Renal pelvis (tissue), 4 donors: Measurements from ENCODE around the gene MTX1. TPM values are rescaled to one million over a fixed set of nuclear protein-coding genes. Genes with fewer than 3 reads are reported as not detected.
A peak's percentile ranks its signal among the peaks of the same experiment; 100 is the strongest.

Experiments
- DNase-seq: peaks from one replicate; pipeline ENCODE4 v3.0.0-alpha.2; 2013
- polyA plus RNA-seq, 3 donors: library from polyadenylated mRNA; unstranded; fragments of 120-200 nt; gene quantifications; one replicate each; pipeline ENCODE4 v1.2.1, GENCODE V29; 2013; ENCODE audit not compliant: insufficient read length in 3 of 3

Gene MTX1
- polyA plus RNA-seq, 3 donors, result 43.4 to 50.1 (median 48.6) TPM

- DNase-seq, result peak; percentile 90
These were observed 46.9 kb downstream of the MTX1 start, which contains the start of gene ENTREP3 for GRCh38 chr1:155255243-155256007. ENTREP3 (minus strand) TSS chr1:155255483; CDS start chr1:155254877, 606 bp downstream.

DNA sequence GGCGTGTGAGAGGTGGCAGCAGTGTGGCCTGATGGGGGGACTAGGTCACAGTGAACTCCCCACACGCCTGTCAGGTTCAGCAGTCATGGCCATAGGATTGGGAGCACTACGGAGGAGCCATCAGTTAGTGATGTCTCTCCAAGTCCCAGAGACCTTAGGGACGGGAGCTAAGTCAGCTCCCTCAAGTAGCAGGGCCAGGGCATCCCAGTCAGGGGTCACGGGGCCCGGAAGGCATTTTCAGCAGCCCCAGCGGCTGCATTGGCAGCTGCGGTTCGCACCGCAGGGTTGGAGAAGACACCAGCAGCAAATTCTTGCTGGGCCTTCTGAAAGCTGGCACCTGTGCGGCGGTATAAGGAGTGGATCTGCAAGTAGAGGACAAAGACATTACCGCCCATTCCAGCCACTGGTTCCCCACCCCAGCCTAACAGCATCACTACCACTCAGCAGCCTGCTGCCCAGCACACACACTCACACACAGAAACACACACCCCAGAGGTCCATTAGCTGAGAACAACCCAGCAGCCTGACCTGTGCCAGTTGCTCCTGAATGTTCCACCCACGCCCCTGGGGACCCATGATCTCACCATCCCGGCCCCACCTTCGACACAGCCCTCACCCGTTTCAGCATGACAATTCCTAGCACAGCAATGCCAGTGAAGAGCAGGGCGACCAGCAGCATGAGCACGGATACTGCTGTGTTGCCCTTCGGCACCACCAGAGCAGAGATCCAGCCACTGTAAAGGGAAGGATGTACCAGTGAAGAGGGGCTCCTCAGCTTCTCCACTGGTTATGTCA, 47.8 kb downstream of the MTX1 start:
- no peak for DNase-seq

- DNase-seq, result no peak
These were observed 51.8 kb downstream of the MTX1 start for GRCh38 chr1:155260276-155260675.

- no peak for DNase-seq
These were observed 53.0 kb downstream of the MTX1 start for GRCh38 chr1:155261493-155261851.

DNA sequence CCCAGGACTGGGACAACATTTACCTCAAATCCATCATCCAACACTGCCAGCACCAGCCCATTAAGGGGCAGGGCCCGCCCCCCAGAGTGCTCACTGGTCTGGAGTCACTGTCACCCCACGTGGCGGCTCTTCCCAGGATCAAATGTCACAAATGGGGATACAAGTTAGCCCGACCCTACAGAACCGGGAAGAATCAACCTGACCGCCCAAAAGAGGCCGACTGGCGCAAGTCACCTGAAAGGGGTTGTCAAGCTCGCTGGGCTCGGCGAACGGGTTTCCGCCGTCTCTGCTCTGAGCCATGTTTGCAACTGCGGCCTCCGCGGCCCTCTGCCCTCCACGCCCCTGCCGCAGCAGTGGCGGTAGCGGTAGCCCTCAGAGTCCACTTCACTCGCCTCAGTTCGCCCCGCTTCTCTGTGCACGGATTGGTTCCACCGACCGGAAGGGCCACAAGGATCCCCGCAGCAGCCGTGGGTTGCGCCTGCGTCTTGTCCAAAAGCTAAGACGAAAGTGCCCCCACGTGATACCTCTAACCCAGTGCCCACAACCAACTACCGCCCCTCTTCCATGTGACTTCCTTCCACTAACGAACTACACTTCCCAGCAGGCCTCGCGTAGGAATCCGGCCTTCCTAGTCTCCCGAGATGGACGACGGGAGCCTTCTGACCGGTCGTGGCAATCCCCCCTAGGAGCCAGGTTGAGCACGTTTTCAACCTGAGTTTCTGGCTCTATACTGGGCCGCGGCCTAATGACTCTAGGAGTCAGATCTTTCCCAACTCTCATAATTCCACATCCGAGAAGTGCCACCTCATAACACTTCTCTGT, 53.6 kb downstream of the MTX1 start, which contains the start of gene SCAMP3:
Gene SCAMP3 (minus strand): TSS at position 509 of the 822 bp plus-strand sequence. CDS start 209 bp downstream, at position 300.
- peak; percentile 98 for DNase-seq

GRCh38 chr1:155263067-155263466, 54.6 kb downstream of the MTX1 start:
- no peak for DNase-seq

Other genes starting within 250 kb of the MTX1 start
- 10 to 100 TPM; 47.4 to 52.1 (median 51.6) TPM for gene PYGO2, start 246.9 kb upstream of the MTX1 start, polyA plus RNA-seq
- gene SHC1, start 237.9 kb upstream of the MTX1 start, polyA plus RNA-seq, result 10 to 100 TPM; 74.6 to 91.3 (median 81.7) TPM
- gene CKS1B, start 234.0 kb upstream of the MTX1 start, polyA plus RNA-seq, result 100 to 1,000 TPM in 1 of 3 donors, 10 to 100 TPM in 2; 88.0 to 105 (median 96.5) TPM
- gene FLAD1, start 225.4 kb upstream of the MTX1 start, polyA plus RNA-seq, result 10 to 100 TPM; 34.1 to 39.0 (median 38.4) TPM
- 1 to 10 TPM in 1 of 3 donors, under 1 TPM in 2; 0.36 to 1.5 (median 0.87) TPM for gene LENEP, start 215.1 kb upstream of the MTX1 start, polyA plus RNA-seq
- gene ZBTB7B, start 205.9 kb upstream of the MTX1 start, polyA plus RNA-seq, result 10 to 100 TPM; 15.9 to 18.0 (median 16.3) TPM
- 1 to 10 TPM; 1.9 to 2.8 (median 2.2) TPM for gene DCST2, start 174.9 kb upstream of the MTX1 start, polyA plus RNA-seq
- under 1 TPM; 0.38 to 0.61 (median 0.41) TPM for gene DCST1, start 174.9 kb upstream of the MTX1 start, polyA plus RNA-seq
- 10 to 100 TPM; 57.5 to 62.8 (median 58.0) TPM for gene ADAM15, start 157.4 kb upstream of the MTX1 start, polyA plus RNA-seq
- gene EFNA4, start 145.0 kb upstream of the MTX1 start, polyA plus RNA-seq, result 10 to 100 TPM; 22.1 to 23.7 (median 23.0) TPM
- gene EFNA3, start 129.9 kb upstream of the MTX1 start, polyA plus RNA-seq, result 1 to 10 TPM; 6.3 to 8.8 (median 8.4) TPM
- 10 to 100 TPM; 66.7 to 79.3 (median 73.3) TPM for gene EFNA1, start 80.8 kb upstream of the MTX1 start, polyA plus RNA-seq
- 10 to 100 TPM; 45.3 to 61.3 (median 51.2) TPM for gene SLC50A1, start 72.8 kb upstream of the MTX1 start, polyA plus RNA-seq
- gene DPM3, start 68.2 kb upstream of the MTX1 start, polyA plus RNA-seq, result 10 to 100 TPM; 38.6 to 55.8 (median 50.3) TPM
- gene KRTCAP2, start 35.4 kb upstream of the MTX1 start, polyA plus RNA-seq, result 100 to 1,000 TPM; 120 to 146 (median 127) TPM
- gene TRIM46, start 34.8 kb upstream of the MTX1 start, polyA plus RNA-seq, result 1 to 10 TPM; 3.8 to 5.8 (median 5.8) TPM
- 10 to 100 TPM; 32.3 to 50.0 (median 43.0) TPM for gene THBS3, start 798 bp upstream of the MTX1 start, polyA plus RNA-seq
- 10 to 100 TPM; 26.6 to 33.0 (median 31.9) TPM for gene ENTREP3, start 46.8 kb downstream of the MTX1 start, polyA plus RNA-seq
- gene SCAMP3, start 53.7 kb downstream of the MTX1 start, polyA plus RNA-seq, result 10 to 100 TPM; 66.7 to 68.5 (median 67.2) TPM
- gene CLK2, start 64.8 kb downstream of the MTX1 start, polyA plus RNA-seq, result 10 to 100 TPM; 79.4 to 90.5 (median 89.7) TPM
- 10 to 100 TPM; 11.6 to 13.7 (median 12.2) TPM for gene HCN3, start 68.8 kb downstream of the MTX1 start, polyA plus RNA-seq
- 10 to 100 TPM in 1 of 3 donors, 1 to 10 TPM in 2; 8.6 to 11.8 (median 9.1) TPM for gene PKLR, start 92.7 kb downstream of the MTX1 start, polyA plus RNA-seq
- 100 to 1,000 TPM; 183 to 207 (median 202) TPM for gene FDPS, start 100.2 kb downstream of the MTX1 start, polyA plus RNA-seq
- 10 to 100 TPM; 35.9 to 41.7 (median 41.0) TPM for gene RUSC1, start 112.2 kb downstream of the MTX1 start, polyA plus RNA-seq